LNCaP clone FGC (cell line): ENCODE results near the gene IGF1R.

ENCODE experiments used
- DNase-seq: peaks from one replicate; pipeline ENCODE4 v3.0.0-alpha.2; 2011; ENCODE audit warnings: low read depth
- H3K4me3 ChIP-seq: 2 replicates; pipeline ENCODE4 v1.5.1; 2011; ENCODE audit warnings: mild to moderate bottlenecking, low read depth, low read length, control low read depth
- CTCF ChIP-seq: IDR thresholded peaks from 2 replicates; pipeline ENCODE4 v1.5.1; 2012; ENCODE audit warnings: mild to moderate bottlenecking; ENCODE audit not compliant: control insufficient read depth, insufficient read depth; ENCODE audit errors: extremely low read depth

Gene IGF1R

GRCh38 chr15:98723195-98723594, 74.9 kb downstream of the IGF1R start:
- no peak for TF ChIP-seq CTCF
- DNase-seq = no peak
- H3K4me3 ChIP-seq = no peak overlapping the region

- no peak for TF ChIP-seq CTCF
- no peak for DNase-seq
- H3K4me3 ChIP-seq = no peak overlapping the region
These were observed 75.7 kb downstream of the IGF1R start for GRCh38 chr15:98724048-98724447.

- H3K4me3 ChIP-seq = no peak overlapping the region
- no peak for TF ChIP-seq CTCF
These were observed 76.2 kb downstream of the IGF1R start for GRCh38 chr15:98724494-98724893.

GRCh38 chr15:98725874-98726273, 77.5 kb downstream of the IGF1R start:
- no peak for DNase-seq
- no peak for TF ChIP-seq CTCF
- no peak overlapping the region for H3K4me3 ChIP-seq

More at GRCh38 chr15:98724494-98724893, 76.2 kb downstream of the IGF1R start:
- DNase-seq = no peak

- DNase-seq = peak; percentile 45
- H3K4me3 ChIP-seq = peak overlapping the region; percentile 29
- TF ChIP-seq CTCF = no peak
These were observed 79.0 kb downstream of the IGF1R start for GRCh38 chr15:98727115-98728040.

- H3K4me3 ChIP-seq = no peak overlapping the region
- no peak for DNase-seq
- TF ChIP-seq CTCF = no peak
These were observed 79.9 kb downstream of the IGF1R start for GRCh38 chr15:98728082-98728810.

GRCh38 chr15:98728811-98729160, 80.4 kb downstream of the IGF1R start:
- no peak overlapping the region for H3K4me3 ChIP-seq
- peak; percentile 73 for DNase-seq
- no peak for TF ChIP-seq CTCF
